ENCODE results near the gene CDKN1B.

GRCh38 chr12:12684375-12685106 is 32.6 kb upstream of the CDKN1B start:
- TF ChIP-seq POLR2A (IDR thresholded peaks at IDR 0.05; ENCODE audit: low read depth) (no peak), CTCF (IDR thresholded peaks at IDR 0.05) (no peak)
